Measurements from ENCODE around the gene CTNNBIP1.
A peak's percentile ranks its signal among the peaks of the same experiment; 100 is the strongest.

The CTNNBIP1 gene

DNA sequence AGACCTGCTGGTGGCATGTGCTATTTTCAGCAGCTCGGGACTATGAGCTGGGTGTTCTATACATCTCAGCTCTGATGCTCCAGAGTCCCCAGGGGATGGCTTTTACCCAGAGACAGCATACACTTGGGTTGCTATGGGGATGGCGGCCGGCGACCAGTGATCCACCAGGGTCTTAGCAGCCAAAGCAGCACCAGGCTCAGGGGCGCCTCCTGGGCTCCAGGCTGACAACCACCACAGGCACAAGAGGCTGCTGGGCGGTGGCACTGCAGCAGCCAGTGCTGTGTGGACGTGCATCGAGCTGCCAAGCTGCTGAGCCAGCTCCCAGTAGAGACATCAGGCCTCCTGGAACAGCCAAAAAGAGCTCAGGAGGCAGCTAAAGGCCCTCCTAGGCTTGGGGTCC lies 48.7 kb downstream of the CTNNBIP1 start:
- H3K4me3 ChIP-seq (ENCODE audit: low read depth, low read length) = no peak overlapping the region
- DNase-seq (ENCODE audit: low read depth) = peak; percentile 25
- TF ChIP-seq, protein P1, sequence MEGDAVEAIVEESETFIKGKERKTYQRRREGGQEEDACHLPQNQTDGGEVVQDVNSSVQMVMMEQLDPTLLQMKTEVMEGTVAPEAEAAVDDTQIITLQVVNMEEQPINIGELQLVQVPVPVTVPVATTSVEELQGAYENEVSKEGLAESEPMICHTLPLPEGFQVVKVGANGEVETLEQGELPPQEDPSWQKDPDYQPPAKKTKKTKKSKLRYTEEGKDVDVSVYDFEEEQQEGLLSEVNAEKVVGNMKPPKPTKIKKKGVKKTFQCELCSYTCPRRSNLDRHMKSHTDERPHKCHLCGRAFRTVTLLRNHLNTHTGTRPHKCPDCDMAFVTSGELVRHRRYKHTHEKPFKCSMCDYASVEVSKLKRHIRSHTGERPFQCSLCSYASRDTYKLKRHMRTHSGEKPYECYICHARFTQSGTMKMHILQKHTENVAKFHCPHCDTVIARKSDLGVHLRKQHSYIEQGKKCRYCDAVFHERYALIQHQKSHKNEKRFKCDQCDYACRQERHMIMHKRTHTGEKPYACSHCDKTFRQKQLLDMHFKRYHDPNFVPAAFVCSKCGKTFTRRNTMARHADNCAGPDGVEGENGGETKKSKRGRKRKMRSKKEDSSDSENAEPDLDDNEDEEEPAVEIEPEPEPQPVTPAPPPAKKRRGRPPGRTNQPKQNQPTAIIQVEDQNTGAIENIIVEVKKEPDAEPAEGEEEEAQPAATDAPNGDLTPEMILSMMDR (IDR thresholded peaks at IDR 0.05; ENCODE audit: low read depth, low read length) = no peak
- no peak for TF ChIP-seq MYC (IDR thresholded peaks at IDR 0.05; ENCODE audit: low read depth, low read length)
- no peak for TF ChIP-seq POLR2A (IDR thresholded peaks at IDR 0.05; ENCODE audit: extremely low read depth, insufficient read length)
- TF ChIP-seq, protein P2, sequence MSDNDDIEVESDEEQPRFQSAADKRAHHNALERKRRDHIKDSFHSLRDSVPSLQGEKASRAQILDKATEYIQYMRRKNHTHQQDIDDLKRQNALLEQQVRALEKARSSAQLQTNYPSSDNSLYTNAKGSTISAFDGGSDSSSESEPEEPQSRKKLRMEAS (IDR thresholded peaks at IDR 0.05; ENCODE audit: low read depth, low read length) = no peak

DNA sequence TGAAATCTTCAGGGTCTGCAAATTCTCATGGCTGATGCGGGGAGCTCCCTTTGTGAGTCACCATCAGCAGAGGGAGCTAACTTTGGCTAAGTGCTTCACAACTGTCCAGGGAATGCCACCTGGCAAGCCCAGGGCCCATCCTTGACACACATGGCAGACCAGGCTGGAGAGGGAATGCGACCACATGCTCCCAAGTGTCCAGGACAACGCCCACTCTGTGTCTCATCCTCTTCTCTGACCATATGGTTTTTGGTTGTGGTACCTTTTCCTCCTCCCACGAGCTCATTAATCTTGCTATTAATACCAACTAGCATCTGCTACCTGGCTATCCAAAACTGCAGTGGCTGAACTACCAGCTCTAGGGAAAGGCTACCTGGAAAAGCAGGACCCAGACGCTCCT lies 49.2 kb downstream of the CTNNBIP1 start:
- no peak for DNase-seq (ENCODE audit: low read depth)
- TF ChIP-seq POLR2A (IDR thresholded peaks at IDR 0.05; ENCODE audit: extremely low read depth, insufficient read length) = no peak
- TF ChIP-seq, protein P1 (IDR thresholded peaks at IDR 0.05; ENCODE audit: low read depth, low read length) = no peak
- no peak for TF ChIP-seq MYC (IDR thresholded peaks at IDR 0.05; ENCODE audit: low read depth, low read length)
- TF ChIP-seq, protein P2 (IDR thresholded peaks at IDR 0.05; ENCODE audit: low read depth, low read length) = no peak
- H3K4me3 ChIP-seq (ENCODE audit: low read depth, low read length) = no peak overlapping the region

DNA sequence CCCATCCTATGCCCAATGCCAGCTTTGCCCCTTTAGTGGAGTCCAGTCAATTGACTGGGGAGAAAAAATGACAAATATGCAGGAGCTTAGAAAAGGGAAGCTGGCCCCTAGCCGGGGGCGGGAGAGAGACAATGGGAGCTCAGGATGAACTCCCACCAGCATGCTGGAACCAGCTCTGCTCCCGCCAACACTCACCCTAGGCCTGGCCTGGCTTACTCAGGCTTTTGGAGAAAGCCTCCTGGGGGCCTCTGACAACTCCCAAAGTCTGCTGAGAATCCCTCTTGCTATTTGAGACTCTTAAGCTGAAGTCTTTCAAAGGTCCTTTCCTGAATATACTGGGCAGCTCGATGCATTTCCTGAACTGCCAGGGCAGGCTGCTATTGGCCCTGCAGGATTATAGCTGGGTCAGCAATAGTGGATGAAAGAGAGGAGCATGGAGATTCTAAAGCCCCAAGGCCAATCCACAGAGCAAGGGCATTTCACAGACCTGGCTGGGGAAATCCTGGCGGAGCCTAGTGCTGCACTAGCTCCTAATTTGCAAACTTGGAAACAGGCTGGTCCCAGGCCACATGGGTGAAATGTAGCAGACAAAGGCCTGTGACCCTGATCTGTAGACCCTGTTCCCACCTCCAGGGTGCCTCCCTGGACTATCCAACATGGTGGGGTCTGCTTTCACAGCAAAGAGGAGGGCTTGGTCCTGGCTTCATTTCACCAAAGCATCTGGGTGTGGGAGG lies 50.6 kb downstream of the CTNNBIP1 start:
- peak; percentile 27 for DNase-seq (ENCODE audit: low read depth)
- no peak overlapping the region for H3K4me3 ChIP-seq (ENCODE audit: low read depth, low read length)
- TF ChIP-seq, protein P1 (IDR thresholded peaks at IDR 0.05; ENCODE audit: low read depth, low read length) = no peak
- no peak for TF ChIP-seq MYC (IDR thresholded peaks at IDR 0.05; ENCODE audit: low read depth, low read length)
- TF ChIP-seq, protein P2 (IDR thresholded peaks at IDR 0.05; ENCODE audit: low read depth, low read length) = no peak
- no peak for TF ChIP-seq POLR2A (IDR thresholded peaks at IDR 0.05; ENCODE audit: extremely low read depth, insufficient read length)

DNA sequence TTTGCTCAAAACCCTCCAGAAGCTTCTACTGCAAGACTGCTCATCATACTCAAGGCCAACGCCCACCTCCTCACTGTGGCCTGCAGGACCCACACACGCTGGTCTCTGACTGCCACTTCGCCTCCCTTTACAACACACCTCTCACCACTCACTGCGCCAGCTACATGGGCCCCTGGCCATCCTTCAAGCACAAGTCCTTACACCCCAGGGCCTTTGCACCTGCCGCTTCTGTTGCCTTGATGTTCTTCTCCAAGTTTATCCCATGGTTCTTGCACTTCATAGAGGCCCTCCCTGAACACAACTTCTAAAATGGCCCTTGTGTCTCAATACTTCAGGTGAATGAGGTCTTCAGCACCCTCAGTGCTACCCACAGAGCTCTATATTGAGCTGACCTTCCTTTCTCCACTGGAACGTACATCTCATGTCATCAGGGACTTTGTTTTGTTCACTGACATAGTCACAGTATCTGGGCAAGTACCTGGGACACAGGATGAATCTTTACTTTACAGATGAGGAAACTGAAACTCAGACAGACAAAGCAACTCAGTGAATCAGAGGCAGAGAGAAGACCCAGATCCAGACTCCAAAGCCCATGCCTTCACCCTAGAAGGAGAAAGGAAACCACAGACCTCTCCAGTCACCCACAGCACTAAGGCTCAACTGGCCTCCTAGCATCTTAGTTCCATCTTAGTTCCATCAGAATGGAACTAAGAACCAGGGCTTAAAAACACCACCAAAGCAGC lies 51.6 kb downstream of the CTNNBIP1 start:
- no peak for DNase-seq (ENCODE audit: low read depth)
- TF ChIP-seq, protein P2 (IDR thresholded peaks at IDR 0.05; ENCODE audit: low read depth, low read length) = no peak
- TF ChIP-seq MYC (IDR thresholded peaks at IDR 0.05; ENCODE audit: low read depth, low read length) (no peak), POLR2A (IDR thresholded peaks at IDR 0.05; ENCODE audit: extremely low read depth, insufficient read length) (no peak)
- TF ChIP-seq, protein P1 (IDR thresholded peaks at IDR 0.05; ENCODE audit: low read depth, low read length) = no peak
- H3K4me3 ChIP-seq (ENCODE audit: low read depth, low read length) = no peak overlapping the region

DNA sequence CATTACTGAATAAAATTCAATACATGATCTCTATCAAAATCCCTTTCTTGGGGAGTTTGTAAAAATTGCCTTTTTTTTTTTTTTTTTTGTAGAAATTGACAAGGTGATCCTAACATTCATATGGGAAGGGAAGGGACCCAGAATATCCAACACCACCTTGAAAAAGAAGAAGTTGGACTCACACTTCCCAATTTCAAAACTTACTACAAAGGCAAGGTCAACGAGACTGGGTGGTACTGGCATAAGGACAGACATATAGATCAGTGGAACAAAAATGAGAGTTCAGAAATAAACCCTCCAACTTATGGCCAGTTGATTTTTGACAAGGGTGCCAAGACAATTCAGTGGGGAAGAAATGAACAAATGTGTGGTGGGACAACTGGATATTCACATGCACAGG lies 54.9 kb downstream of the CTNNBIP1 start:
- no peak overlapping the region for H3K4me3 ChIP-seq (ENCODE audit: low read depth, low read length)
- TF ChIP-seq POLR2A (IDR thresholded peaks at IDR 0.05; ENCODE audit: extremely low read depth, insufficient read length) (no peak), MYC (IDR thresholded peaks at IDR 0.05; ENCODE audit: low read depth, low read length) (no peak)
- TF ChIP-seq, protein P2 (IDR thresholded peaks at IDR 0.05; ENCODE audit: low read depth, low read length) = no peak
- TF ChIP-seq, protein P1 (IDR thresholded peaks at IDR 0.05; ENCODE audit: low read depth, low read length) = no peak
- DNase-seq (ENCODE audit: low read depth) = no peak

Data from NB4 (cell line).